HG03175 (cell line): Measurements from ENCODE around the gene LSM3.

Source experiments
- ATAC-seq: cut with Tn5 transposase; IDR thresholded peaks from one replicate; pipeline ENCODE4 v1.9.1; 2021; ENCODE audit warnings: mild to moderate bottlenecking, moderate library complexity; ENCODE audit not compliant: unreplicated experiment

The LSM3 gene

DNA sequence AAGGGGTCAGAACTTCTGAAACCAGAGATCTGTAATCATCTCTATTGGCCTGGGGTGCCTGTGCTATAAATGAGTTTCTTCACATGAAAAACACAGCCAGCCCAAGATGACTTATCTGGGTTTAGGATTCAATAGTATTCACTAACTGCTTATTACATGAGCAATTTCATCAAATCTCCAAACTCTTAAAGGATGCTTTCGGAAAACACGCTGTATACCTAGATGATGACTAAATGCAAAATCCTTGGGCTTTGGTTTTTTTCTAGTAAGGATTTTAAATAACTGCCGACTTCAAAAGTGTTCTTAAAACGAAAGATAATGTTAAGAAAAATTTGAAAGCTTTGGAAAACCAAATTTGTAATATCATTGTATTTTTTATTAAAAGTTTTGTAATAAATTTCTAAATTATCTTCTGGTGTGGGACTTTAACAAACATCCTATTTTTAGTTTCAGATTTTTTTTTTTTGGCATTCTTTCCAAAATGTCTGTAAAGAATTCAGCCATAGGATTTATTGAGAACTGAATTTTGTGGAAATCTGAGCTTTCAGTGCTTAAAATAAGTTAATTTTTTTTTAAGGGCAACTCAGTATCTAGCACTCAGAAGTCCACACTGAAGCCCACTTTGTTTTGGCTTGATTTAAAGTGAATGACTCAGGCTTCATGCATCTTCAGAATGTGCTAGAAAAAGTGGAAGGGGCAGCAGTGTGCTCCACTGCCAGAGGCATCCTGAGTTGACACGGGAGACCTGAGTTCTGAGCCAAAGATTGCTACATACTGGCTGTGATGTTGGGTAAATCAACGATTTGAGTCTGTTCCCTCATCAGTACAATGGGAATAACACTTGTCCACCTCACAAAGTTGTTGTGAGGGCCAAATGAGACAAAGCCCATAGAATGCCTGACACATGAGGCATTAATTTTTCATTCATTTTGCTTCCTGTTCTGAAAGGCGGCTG, 35.1 kb upstream of the LSM3 start:
- no peak for ATAC-seq

DNA sequence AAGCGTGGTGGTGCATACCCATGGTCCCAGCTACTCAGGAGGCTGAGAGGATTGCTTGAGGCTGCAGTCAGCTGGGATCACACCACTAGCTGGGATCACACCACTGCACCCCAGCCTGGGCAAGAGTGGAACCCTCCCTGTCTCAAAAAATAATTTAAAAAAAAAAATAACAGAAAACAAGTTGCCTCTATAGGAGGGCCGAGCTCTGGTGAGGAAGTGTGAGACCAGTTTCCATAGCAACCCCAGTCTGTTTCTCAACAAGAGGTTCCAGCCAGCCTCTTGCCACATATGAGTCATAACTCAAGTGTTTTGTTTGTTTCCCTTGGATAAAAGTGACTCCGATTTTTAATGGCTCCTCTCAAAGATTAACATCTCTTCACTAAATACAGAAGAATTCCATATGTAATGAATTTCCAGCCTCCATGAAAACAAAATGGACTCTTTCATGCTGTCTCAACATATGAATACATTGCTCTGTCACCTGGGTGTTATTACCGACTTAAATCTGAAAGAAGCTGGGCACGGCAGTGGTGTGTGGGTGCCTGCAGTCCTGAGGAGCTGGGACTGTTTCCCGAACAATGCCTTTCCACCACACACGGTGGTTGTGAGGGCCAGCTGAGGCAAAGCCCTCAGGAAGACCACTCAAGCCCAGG, 34.1 kb upstream of the LSM3 start:
- peak; percentile 96 for ATAC-seq

DNA sequence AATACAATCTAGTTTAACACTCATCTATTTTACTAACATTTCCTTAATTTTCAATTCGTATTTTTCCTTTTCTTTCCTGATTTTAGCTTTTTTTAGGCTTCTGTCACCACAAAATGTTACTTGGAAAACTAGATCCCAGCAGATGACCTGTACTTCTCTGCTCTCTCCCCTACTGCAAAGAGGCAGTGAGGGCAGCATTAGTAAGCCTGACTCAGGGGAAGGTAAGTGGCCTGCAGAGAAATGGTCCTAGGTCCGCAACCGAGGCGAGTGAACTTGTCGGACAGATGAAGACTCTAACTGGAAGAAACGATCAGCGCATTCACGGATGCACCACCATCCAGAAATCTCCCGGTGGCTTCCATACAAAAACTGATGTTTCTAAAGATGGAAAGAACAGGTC, 33.4 kb upstream of the LSM3 start:
- no peak for ATAC-seq

DNA sequence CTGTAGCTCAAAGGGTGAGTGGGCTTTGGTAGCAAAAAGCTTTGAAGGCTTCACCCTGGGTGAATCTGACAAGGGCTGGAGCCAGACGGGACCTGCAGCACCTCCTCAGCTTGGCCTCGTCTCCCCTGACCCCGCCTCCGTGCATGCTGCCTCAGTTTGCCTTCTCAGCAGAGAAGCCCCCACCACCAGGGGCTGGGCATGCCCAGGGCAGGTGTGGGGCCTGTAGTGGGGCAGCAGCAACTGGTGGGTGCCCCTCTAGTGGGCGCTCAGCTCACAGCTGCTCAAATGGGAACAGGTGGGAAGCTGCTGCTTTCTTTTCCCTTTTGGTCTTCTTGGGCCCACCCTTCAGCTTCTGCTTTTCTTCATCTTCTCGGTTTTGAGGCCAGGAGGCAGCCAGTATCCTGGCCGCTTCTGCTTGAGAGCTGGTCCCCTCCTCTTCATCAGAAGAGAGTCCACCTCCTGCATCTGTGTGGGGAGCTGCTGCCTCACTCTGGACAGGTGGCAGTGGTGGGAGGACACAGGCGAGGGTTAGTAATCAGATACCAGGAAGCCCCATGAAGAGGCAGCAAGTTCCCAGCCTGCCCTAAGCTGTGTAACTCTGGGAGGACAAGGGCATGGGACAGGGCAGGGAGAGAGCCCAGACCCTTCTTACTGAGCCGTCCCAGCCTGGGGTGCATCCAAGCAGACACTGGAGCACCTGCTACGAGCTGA, 32.8 kb upstream of the LSM3 start:
- no peak for ATAC-seq

DNA sequence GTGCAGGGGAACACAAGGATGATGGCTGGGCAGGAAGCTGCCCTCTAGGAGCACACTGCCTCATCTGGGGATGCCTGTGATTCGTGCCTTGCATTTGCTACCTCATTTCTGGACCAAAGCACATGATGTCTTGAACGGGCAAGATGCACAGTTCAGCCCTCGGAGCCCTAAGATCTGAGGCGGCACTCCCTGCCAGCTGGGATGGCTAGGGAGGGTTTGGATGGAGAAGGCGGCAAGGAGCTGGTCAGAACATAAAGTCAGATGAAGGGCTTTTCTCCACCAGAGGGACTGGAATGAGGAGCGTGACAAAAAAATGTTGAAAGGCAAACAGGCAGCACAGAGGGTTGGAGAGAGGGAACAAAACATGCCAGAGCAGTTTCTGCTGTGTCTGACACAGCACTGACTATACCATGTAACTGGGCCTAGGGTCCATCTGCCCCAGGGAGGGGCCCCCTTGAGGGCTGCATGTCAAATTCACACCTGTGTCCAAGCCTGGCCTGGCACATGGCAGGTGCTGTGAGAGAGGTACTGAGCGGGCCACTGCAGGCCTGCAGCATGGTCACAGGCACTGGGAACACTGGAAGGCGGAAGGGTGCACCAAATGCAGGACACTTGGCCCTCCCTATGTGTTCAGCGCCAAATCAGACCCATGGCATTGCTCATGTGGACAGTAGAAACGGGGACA, 32.1 kb upstream of the LSM3 start:
- no peak for ATAC-seq

DNA sequence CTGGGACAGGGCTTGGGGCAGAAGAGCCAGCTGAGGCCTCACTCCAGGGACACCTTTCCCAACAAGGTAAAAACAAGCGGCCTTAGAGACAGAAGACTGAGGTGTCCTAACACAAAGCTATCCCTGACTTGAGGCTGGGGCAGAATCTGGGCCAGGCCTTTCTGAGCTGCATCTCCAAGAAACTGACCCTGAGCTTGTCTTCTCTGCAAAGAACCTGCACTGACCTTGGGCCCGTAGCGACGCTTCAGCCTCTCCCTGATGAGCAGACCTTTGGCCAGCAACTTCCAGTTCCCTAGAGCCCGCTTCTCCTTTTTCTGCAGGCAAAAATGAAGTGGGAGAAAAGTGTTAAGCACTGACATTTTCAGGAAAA, 31.6 kb upstream of the LSM3 start:
- no peak for ATAC-seq

DNA sequence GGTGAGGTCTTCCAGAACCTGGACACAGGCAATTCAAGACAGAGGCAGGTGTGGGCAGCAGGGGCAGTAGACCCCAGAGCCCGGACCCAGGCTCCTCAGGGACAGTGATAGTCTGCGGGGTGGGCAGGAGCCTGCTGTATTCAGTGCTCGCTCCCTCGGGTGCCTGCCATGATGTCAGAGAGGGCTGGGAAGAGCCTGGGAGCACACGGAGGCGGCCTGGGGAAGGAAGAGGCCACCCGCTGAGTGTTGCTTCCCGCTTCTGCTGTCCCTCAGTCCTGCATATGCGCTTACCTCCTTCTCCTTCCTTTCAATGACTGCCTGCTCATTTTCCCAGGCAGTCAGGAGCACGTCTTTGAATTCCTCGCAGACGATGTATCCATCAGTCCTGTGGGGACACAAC, 31.0 kb upstream of the LSM3 start:
- ATAC-seq: no peak

DNA sequence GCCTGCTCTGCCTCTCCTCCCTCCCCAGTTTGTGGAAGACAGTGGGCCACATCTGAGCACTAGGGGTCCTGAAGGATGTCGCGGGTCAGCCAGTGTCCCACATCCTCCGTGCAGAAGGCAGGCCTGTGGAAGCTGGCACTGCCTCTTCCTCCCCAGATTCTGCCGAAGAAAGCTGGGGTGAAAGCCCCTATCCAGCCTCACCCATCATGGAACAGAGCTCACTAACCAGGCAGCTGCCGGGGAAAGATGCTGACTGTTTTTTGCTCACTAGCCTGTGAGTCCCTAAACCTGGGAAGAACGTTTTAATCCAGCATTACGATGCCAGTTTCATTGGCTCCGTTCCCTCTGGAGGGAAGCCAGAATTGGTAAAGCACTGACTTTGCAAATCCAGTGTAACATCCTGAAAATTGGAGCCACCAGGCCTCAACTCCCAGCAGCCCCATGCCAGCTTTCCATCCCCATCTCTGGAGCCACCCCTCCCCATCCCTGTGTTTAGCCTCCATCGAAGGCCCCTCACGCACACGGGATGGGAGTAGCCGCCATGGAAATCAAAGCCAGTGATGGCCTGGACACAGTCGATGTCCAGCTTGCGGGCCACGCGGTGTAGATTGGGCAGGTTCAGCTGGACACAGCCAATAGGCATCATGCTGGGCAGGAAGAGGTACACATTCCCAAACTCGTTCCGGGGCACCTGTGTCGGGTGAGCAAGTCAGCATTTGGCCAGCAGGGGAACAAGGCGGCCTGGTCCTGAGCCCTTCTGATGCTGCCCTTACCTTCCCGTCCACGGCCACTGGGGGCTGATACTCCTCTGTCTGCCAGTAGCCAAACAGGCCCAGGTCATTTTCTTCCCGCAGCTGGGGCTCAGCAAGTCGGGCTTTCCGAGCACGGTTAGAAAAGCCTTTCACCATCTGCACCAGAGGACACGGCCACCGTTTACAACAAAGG, 30.3 kb upstream of the LSM3 start:
- ATAC-seq: no peak

DNA sequence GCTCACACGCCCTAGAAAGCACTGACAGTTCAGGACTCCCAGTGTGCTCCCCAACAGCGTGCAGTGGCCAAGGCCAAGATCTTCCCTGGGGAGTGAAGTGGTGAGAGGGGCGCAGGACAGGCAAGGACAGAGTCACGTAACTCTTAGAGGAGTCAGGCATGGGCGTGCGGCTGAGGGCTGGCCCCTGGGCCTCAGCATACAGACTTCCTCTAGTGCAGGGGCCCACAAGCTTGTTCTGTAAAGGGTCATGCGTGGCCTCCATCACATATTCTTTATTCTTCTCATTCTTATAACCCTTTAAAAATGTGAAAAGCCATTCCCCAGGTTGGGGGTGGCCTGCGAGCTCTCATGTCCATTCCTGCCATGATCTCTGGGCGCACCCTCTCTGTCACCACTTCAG, 28.5 kb upstream of the LSM3 start:
- ATAC-seq: no peak

DNA sequence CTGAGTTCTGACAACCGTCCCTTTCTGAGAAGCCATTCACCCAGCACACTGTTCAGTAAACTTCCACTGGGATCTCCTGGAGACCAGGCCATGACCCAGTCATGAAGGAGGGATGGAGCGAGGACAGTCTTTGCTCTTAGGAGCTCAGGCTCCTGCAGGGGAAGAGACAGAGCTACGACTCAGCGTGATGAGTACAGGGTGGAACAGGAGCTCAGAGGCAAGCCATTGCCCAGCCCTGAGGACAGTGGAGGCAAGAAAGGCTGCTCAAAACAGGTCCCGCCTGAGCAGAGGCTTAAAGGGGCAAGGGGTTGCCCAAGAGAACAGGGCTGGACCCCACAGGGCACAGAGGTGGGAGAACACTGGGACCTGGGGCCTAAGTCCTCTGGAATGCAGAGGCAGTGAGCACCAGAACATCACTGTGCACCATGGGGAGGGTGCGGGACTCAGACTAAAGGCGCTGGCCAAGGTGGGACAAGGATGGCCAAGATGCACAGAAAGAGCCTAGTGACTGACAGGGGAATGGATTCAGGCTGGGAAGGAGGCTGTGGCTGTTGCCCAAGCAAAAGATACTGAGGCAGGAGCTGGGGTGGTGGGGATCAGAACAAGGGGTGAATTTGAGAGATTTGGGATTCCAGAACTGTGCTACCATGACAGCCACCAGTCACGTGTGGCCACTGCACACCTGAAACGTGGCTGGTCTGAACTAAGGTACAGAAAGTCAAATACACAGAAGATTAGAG, 28.0 kb upstream of the LSM3 start:
- ATAC-seq: no peak

DNA sequence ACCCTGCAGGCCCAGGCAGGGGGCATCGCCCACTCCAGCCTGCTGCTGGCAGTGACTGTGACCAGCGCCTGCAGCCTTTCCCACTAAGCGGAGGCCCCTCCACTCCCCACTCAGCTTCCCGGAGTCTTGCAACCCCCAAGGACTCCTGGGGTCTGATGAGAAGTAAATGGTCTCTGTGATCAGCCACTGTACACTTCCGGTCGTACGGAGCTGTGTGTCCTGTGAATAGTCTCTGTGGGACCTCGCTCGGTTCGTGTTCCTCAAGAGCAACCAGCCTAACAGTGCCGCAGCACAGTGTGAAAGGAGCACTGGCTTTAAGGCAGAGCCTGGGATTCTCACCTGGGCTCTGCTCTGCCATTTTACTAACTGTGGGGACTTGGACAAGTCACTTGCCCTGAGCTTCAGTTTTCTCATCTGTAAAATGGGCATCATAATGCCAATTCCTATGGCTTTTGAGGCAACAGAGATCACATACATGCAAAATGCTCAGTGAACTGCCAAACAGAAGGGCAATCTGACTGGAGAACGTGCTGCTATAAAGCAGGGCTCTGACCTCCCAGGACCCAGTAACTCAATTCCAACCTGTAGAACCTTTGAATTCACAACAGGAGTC, 27.0 kb upstream of the LSM3 start:
- no peak for ATAC-seq

DNA sequence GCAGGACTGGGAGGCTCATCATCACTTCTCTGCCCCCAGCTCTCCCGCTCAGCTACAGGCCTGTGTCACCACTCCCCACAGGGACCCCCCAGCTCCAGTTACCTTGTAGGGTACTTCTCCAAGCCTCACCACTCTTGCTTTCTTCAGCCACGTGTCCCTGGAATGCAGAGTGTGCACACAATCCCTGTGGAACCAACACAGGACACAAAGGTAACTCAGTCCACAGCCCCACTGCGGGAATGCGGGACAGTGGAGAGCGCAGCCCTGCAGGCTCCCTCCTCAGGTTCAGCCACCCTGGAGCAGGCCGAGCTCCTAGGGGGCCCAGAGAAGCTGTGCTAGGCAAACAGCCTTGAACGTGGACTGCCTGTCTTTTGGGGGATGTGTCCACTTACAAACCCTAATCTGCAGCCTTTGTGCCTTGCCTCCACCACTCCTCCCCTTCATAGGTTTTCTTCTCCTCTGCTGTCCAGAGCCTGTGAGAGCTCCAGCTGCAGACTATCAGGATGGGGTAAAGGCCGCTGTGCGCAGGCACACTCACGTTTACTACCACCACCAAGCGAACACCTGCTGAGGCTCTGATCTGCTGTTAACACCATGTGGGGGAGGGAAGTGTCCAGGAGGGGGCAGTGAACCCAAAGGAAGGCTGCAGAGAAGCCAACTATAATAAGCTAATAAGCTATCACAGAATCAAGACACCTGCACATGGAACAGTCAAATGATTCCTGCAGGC, 26.2 kb upstream of the LSM3 start:
- no peak for ATAC-seq

DNA sequence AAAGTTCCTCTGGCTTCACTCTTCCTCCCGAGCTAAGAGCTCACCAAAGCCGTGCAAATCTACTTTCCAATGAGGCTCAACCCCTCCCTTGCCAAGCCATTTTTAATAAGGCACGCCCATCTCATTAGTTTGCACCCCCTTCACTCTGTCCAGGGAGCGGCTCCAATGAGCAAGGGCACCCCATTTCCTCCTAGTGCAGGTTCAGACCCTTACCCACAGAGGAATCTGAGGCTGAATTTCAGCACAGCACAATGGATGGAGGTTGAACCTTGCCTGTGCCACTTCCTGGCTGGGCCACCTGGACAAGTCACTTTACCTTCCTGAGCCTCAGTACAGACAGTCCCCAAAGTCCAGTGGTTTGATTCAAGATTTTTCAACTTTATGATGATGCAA, 25.7 kb upstream of the LSM3 start:
- ATAC-seq: no peak

DNA sequence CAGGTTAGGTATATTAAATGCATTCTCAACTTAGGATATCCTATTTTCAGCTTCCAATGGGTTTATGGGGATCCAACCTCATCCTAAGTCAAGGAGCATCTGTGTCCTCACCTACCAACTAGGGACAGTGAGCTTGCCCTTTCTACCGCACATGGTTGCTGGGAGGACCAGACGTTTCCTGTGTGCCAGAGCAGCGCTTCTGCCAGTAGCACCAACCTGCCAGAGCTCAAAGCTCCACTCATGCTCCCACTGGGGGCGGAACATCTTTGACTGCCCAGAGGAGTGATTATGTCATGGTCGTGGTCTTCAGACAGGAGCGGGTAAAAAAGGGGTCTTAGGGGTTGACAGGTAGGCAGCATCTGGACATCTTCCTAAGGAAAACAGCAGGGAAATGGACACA, 25.0 kb upstream of the LSM3 start:
- ATAC-seq: no peak

DNA sequence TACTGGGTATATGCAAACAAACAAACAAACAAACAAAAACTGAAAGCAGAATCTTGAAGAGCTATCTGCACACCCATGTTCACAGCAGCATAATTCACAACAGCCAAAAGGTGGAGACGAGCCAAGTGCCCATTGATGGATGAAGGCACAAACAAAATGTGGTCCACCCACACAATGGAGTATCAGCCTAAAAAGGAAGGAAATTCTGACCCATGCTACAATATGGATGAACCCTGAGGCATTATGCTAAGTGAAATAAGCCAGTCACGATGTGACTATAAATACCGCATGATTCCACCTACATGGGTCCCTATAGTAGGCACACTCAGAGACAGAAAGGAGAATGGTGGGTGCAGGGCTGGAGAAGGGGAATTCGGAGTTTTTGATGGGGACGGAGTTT, 24.3 kb upstream of the LSM3 start:
- ATAC-seq: no peak

DNA sequence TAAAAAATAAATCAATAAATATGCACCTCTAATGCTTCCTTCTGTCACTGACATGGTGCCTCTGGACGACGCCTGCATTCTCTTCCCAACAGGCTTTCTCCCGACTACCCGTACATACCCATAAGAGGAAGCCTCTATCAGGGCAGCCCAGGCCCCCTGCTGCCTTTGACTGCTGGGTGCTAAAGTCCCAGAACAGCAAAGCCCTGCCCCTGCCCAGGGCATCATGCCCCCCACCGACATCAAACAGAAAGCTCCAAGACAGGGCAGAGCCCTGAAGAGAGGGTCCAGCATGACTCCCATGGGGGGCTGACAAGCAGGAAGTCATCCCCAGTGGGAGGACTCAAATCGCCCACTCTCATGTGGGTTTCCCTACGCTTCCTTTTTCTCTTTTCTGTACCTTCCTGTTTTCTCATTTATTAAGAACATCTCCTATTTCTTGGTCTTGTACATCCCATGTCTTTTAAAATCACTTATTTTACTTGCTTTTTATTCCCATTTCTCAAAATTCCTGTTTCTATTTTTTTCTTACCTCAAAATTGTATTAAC, 23.6 kb upstream of the LSM3 start:
- no peak for ATAC-seq

DNA sequence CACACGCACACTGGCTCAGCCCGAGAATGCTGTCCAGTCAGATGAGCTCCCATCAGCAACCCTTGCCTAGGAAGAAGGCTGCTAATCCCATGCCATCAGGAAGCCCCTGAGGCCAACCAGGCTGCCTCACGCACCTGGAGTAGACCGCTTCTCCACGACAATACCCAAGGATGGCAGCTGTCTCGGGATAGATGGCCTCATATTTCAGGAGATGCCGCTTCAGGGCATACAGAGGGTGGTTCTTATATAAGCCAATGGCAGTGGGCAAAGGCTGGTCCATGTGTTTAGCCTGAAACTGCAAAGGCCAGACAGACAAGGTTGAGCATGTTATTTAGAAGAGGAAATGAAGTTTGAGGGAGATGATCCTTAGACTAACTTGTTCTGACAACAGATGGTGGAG, 22.4 kb upstream of the LSM3 start:
- ATAC-seq: no peak
